NCI-H82 treated with DMSO at 0.1 percent for 48 hours (cell line): ENCODE data around the gene CDHR2.
"Not testable (repeated sequence)": the region's sequence is repeated elsewhere in the genome, so short reads cannot be mapped to it uniquely, and the experiment has no call there.

ENCODE experiments used
- DNase-seq: peaks from one replicate; lab custom pipeline; 2025; ENCODE audit not compliant: unreplicated experiment; lab: John Stamatoyannopoulos, UW

The CDHR2 gene

DNA sequence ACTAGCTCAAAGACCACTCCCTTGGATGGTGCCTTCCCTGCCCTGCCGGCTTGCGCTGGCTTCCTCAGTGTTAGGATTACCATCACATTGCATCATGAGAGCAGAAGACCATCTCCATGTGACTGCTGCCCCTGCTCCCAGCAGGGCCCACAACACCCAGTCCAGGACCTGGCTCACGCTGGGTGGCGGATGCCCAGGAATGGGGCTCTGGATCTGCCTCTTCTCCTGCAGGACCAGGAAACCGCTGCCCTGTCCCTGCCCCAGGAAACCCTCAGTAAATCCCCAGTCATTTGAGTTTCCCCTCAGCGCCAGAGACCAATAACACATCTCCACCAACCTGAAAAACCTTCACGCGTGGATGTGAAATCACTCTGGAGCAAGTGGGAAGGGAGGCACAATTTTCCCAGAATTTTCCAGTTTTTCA is 8.7 kb upstream of the CDHR2 start:
- DNase-seq, result no peak

GRCh38 chr5:176540956-176541337 is 8.2 kb upstream of the CDHR2 start:
- DNase-seq, result no peak

DNA sequence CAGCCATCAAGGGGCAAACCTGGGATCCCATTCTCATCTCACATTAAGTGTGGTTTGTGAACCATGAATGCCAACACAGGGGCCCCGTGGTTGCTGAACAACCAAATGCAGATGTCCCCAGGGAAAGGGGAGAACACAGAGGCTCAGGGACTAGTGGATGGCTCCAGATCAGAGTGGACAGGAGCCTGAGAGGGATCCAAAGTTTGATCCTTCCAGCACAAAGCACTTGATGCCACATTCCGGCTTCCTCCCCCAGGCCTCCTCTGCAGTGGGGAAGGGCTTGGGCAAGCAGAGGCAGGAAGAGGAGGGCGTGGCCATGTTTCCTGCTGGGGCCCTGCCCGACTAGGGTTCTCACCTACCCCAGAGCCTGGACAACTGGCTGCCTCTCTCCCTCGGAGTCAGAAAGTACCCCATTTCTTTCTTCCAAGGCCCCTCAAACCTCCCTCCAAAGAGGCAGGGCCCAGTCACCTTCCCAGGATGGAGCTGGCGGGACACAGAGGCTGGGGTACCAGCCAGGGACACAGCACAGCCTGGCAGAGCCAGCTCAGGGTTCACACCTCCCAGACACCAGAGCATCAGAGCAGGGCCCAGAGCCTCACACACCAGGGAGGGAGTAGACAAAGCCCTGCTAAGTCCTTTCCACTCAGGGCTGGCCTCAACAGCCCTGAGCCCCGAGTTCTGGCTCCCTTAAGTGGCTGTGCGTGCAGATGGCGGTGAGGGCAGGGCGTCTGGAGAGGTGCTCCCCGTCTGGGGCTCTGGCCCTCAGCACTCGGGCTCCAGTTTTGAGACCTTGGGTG is 7.6 kb upstream of the CDHR2 start:
- no peak for DNase-seq

- DNase-seq, result no peak
Measured at GRCh38 chr5:176542135-176542595, 7.0 kb upstream of the CDHR2 start.

- DNase-seq, result no peak
Measured at GRCh38 chr5:176542596-176543427, 6.3 kb upstream of the CDHR2 start.

DNA sequence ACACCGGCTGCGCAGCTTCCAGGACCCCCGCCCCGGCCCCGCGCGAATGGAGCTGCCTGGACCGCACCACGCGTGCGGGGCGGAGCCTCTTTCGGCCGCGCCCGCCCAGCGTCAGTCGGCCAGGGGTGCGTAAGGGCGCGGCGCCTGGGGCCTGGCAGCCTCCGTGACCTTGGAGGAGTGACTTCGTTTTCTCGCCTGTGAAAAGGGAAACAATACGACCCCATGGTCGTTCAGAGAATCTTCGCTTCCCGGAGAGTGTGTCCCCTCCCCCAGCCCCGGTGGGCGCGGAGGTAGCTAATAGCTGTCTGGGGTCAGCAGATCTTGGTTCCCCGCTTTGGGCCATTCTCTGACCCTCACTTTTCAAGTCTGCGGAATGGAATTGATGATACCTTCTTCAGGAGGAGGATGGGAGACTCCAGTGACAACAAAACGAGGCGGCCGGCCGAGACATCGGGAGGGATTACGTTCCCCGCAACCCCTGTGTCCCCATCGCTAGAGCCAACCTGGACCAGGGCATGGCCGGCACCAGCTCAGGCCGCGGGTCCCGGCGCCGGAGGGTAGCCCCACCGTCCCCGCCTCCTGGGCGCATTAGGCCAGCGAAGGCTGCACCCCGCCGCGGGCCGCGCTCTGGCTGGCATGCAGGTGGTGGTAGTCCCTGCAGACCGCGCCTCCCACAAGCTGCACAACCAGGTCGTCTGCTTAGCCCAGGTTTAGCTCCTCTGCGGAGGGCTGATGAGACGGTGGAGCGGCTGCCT is 5.5 kb upstream of the CDHR2 start:
- no peak for DNase-seq

GRCh38 chr5:176545388-176545736 is 3.8 kb upstream of the CDHR2 start:
- no peak for DNase-seq

DNA sequence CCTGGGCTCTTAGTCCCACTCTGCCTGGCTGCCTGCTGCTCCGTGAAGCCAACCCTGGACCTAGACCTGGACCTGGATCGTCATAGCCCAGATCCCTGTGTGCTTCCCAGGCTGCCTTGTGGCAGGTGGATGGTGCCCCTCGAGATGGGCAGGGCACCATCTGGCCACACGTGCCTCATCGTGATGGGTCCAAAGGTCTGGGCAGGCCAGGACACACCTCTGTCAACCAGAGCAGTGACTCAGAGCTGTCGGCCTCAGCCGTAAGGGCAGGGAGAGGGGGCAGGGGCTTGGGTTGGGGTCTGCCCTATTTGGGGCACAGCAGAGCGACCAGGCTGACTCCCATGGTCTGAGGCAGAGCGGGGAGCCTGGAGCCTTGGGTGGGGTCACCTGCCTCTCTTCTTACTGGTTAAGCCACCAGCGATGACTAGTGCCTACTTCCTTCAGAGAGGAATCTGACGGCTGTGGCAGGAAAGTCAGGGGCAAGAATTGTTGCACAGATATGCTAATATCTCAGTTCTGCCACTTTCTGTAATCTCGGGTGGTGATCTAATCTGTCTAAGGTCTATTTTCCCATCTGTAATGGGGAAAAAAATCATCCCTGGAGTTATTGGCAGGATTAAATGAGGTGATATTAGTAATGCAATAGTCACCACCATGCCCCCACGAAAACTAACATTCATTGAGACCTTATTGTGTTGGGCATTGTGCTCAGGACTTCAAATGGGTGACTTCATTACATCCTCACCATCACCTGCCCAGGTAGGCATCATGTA is 3.2 kb upstream of the CDHR2 start:
- DNase-seq, result no peak

- DNase-seq, result no peak
Measured at GRCh38 chr5:176547802-176548201, 1.3 kb upstream of the CDHR2 start.

DNA sequence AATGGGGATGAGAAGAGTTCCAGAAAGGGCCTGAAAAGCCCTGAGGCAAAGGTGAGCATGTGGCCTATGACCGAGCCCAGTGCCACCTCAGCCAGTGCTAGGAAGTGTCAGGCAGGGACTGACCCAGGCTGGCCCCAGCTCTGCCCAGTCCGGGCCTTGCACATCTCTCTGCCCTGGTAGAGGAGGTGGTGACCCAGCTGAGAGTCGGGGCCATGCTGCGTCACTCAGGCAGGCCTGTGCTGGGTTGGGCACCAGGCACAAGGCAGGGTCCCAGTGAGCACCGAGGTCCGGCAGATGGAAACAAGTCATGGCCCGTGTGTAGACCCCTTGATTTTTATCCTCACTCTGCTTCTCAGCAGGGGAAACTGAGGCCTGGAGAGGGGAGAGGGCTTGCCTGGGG is 729 bp downstream of the CDHR2 start:
- no peak for DNase-seq

- DNase-seq, result no peak
Measured at GRCh38 chr5:176550275-176550831, 1.2 kb downstream of the CDHR2 start.

- not testable (repeated sequence) for DNase-seq
Measured at GRCh38 chr5:176550937-176551336, 1.8 kb downstream of the CDHR2 start.

DNA sequence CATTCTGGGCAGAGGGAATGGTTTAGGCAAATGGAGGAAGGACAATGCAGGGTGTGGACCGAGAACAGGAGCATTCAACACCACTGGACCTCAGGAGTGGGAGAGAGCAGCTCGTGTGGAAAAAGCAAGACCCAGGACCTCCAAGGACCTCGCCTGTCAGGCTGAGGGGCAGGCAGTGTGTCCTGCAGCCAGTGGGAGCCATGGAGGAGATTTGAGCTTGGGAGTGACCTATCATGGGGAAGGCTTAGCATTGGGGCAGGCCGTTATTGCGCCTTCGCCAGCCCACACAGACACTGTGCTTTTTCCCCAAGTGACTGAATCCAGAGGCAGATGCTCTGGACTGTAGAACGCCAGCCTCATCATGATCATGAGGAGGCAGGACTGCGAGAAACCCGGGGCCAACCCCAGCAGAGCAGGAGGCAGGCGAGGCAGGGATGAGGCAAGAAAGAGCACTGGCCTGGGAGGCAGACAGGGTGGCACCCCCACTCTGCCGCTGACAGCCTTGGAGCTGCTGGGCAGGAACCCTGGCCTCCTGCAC is 3.3 kb downstream of the CDHR2 start:
- DNase-seq, result no peak

- no peak for DNase-seq
Measured at GRCh38 chr5:176553260-176554085, 4.3 kb downstream of the CDHR2 start.

DNA sequence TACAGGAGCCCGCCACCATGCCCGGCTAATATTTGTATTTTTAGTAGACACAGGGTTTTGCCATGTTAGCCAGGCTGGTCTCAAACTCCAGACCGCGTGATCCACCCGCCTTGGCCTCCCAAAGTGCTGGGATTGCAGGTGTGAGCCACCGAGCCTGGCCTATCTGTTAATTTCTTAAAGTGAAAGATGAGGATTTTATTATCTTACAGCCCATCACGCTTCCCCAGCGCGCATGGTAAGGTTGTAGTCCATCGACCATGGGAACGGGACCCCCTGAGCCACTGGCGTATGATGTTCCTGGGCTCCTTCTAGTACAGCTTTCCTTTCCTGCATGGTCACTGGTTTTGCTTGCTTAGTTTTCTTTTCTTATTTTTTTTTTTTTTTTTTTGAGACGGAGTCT is 8.7 kb downstream of the CDHR2 start:
- DNase-seq, result no peak

GRCh38 chr5:176559683-176560082 is 10.5 kb downstream of the CDHR2 start:
- no peak for DNase-seq

DNA sequence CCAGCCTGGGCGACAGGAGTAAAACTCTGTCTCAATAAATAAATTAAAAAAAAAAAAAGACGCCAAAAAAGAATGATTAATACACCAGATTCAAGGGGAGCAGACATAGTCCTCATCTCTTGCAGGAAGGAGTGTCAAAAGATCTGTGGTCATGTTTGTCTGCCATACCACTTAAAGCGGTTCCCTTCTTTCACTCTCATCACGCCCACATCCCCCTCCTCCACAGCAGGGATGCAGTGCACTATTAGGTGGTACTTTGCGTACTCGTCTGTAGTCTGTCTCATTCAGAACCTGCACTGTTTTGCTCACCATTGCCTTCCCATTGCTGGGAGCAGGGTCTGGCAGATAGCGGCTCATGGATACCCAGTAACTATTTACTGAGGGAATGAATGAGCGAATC is 11.2 kb downstream of the CDHR2 start:
- DNase-seq, result no peak

DNA sequence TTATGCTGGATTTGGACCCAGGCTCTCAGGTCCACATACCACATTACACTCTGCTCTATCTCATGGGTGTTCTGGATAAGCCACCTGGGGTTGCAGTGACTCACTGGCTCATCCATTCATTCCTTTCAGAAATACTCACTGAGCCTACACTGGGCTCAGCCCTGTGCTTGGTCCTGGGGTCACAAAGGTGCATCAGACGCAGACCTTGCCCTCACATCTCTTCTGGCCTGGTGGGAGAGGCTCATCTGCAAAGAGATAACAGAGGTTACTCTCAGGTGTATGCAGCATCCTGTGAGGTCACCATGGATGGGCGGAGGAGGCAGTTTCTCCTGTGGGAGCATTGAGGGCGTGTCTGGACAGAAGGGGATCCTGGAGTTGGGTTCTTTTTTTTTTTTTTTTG is 12.1 kb downstream of the CDHR2 start:
- DNase-seq, result no peak

- DNase-seq, result no peak
Measured at GRCh38 chr5:176562189-176562588, 13.0 kb downstream of the CDHR2 start.
